Measurements from ENCODE around the gene AATK. TPM values are rescaled to one million over a fixed set of nuclear protein-coding genes. Genes with fewer than 3 reads are reported as not detected.

AATK gene
- total RNA-seq, 6 donors from 2014 or later: 39.2 to 144 (median 92.2) TPM

DNA sequence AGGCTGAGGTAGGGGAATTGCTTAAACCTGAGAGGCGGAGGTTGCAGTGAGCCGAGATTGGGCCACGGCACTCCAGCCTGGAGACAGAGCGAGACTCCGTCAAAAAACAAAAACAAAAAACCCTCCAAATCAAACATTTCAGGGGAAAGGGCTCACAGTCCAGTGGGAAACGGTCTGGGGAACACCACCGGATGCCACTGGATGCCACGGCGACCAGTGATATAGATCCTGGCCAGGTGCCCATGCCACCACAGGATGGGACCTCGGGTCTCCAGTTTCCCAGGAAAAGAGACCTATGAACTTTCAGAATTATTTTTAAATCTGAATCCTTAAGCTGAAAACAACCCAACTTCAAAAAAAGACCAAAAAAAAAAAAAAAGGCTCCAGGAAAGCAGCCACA is 44.4 kb upstream of the AATK start:
- 68 to 71% methylated on average over 10 of the region's 10 CpGs for WGBS, 2 donors
- Histone ChIP-seq H3K27me3 (no peaks in the 10 kb centered on the region), H3K4me1 (no peaks in the 10 kb centered on the region), H3K4me3 (no peak overlapping the region), H3K9me3 (no peaks in the 10 kb centered on the region), H3K36me3 (peaks cover 0 to 9% (median 3%) of the 10 kb centered on the region in 4 donors), H3K27ac (no peak overlapping the region)
- no peak for DNase-seq
- TF ChIP-seq POLR2A (IDR thresholded peaks at IDR 0.05) (no peak), CTCF (IDR thresholded peaks at IDR 0.05) (no peak), EP300 (IDR thresholded peaks at IDR 0.05) (no peak), POLR2AphosphoS5 (IDR thresholded peaks at IDR 0.05) (no peak)
- no peak for ATAC-seq (ENCODE audit: low FRiP score in 2 of 2)

DNA sequence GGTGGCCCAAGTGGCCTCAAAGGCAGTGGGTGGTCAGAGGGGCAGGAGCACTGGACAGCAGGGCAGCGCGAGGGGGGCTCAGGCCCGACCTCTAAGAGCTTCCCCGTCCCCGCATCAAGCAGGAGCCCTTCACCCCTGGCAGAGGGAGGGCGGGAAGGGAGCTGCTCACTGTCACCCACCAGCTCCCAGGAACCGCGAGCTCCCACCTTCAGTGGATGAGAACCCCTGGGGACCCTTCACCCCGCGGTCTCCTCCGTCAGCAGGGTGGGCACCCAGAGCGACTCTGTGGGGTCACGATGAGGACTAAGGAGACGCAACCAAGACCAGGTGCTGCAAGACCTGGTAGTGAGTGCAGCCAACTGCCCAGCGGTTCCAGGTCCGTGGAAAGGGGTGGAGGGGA is 43.1 kb upstream of the AATK start:
- ATAC-seq (ENCODE audit: low FRiP score in 2 of 2): no peak
- Histone ChIP-seq H3K27me3 (no peaks in the 10 kb centered on the region), H3K36me3 (peaks cover 0 to 14% (median 3%) of the 10 kb centered on the region in 4 donors), H3K4me1 (no peaks in the 10 kb centered on the region), H3K4me3 (no peak overlapping the region), H3K27ac (no peak overlapping the region), H3K9me3 (no peaks in the 10 kb centered on the region)
- TF ChIP-seq EP300 (IDR thresholded peaks at IDR 0.05): no peak
- no peak for TF ChIP-seq POLR2AphosphoS5 (IDR thresholded peaks at IDR 0.05)
- TF ChIP-seq CTCF (IDR thresholded peaks at IDR 0.05): no peak
- no peak for TF ChIP-seq POLR2A (IDR thresholded peaks at IDR 0.05)
- DNase-seq: peak in 1 of 2 donors; percentile 51
- WGBS, 2 donors: 92 to 94% methylated on average over 6 to 16 of the region's 16 CpGs

DNA sequence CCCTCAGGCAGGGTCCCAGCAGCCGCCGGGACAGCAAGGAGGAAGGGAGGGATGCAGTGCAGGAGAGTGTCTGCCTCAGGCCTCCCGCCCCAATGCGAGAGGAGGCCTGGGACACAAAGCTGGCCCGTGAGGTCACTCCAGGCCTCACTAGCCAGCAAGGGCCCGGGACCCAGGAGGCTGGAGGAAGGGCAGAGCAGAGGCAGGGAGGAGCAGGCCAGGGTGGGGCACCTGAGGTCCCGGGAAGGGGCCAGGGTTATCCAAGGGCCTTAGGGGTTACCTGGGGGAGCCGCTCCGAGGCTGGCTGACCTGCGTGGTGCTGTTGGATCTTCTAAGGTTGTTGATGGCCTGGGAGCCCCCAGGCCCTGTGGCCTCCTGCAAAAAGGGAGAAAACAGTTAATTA is 42.6 kb upstream of the AATK start:
- Histone ChIP-seq H3K9me3 (no peaks in the 10 kb centered on the region), H3K27ac (no peak overlapping the region), H3K36me3 (peaks cover 0 to 14% (median 3%) of the 10 kb centered on the region in 4 donors), H3K27me3 (no peaks in the 10 kb centered on the region), H3K4me3 (no peak overlapping the region), H3K4me1 (no peaks in the 10 kb centered on the region)
- ATAC-seq (ENCODE audit: low FRiP score in 2 of 2): no peak
- peak in 1 of 2 donors; percentile 55 for DNase-seq
- WGBS, 2 donors: 95% methylated on average over 10 of the region's 10 CpGs
- TF ChIP-seq CTCF (IDR thresholded peaks at IDR 0.05) (no peak), POLR2A (IDR thresholded peaks at IDR 0.05) (no peak), POLR2AphosphoS5 (IDR thresholded peaks at IDR 0.05) (no peak), EP300 (IDR thresholded peaks at IDR 0.05) (no peak)

DNA sequence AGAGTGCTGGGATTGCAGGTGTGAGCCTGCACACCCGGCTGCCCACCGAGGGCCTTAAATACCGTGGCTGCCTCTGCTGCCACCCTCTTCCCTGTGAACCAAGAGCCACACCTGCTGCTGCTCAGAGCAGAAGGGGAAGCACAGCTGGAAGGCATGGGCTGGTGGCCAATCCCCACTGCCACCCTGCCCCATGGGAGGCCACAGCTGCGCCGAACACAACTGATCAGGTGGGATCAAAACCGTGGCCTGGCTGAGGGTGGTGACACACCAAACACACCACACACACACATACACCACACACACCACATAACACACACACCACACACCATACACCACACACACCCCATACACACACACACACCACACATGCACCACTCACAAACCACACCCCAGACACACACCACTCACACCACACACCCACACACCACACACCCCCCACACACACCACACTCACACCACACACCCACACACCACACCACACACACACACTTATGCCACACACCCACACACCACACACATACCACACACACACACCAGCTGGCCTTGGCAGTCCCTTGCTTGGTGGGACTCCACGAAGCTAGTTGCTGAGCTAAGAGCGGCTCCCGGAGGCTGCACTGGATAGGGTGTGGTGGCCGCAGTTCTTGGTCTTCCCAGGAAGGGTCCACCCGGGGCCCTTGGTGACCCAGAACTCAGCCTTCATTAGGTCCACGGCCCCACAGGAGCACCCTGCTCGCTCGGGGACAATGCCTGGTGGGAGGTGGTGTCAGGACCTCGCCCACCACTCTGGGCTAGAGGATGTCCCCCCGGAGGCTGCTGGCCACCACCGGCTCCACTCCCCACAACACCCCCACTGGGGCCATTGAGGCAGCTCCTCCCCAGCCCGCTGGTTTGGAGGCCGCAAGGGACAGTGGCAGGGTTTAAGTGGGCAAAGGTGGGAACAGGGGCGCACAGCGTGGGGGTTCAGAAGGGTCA is 41.9 kb upstream of the AATK start:
- Histone ChIP-seq H3K27me3 (no peaks in the 10 kb centered on the region), H3K36me3 (peaks cover 0 to 14% (median 5%) of the 10 kb centered on the region in 4 donors), H3K4me3 (no peak overlapping the region), H3K27ac (no peak overlapping the region), H3K9me3 (no peaks in the 10 kb centered on the region), H3K4me1 (no peaks in the 10 kb centered on the region)
- ATAC-seq (ENCODE audit: low FRiP score in 2 of 2) (no peak), DNase-seq (peak in 1 of 2 donors; percentile 49)
- 81 to 83% methylated on average over 9 to 21 of the region's 21 CpGs for WGBS, 2 donors
- TF ChIP-seq EP300 (IDR thresholded peaks at IDR 0.05) (no peak), CTCF (IDR thresholded peaks at IDR 0.05) (no peak), POLR2AphosphoS5 (IDR thresholded peaks at IDR 0.05) (no peak), POLR2A (IDR thresholded peaks at IDR 0.05) (no peak)

Measured in upper lobe of left lung (tissue), 6 donors.